HG02588 (cell line): Measurements from ENCODE around the gene CYLD.

ENCODE experiments used
- ATAC-seq: cut with Tn5 transposase; IDR thresholded peaks from one replicate; pipeline ENCODE4 v1.9.1; 2021; ENCODE audit warnings: mild to moderate bottlenecking, moderate library complexity; ENCODE audit not compliant: unreplicated experiment

CYLD gene

GRCh38 chr16:50841081-50841886 lies 99.4 kb downstream of the CYLD start:
- no peak for ATAC-seq

GRCh38 chr16:50842013-50842505 lies 100.2 kb downstream of the CYLD start:
- ATAC-seq: no peak

- ATAC-seq: no peak
Observed at GRCh38 chr16:50842589-50842988, 100.7 kb downstream of the CYLD start.

- no peak for ATAC-seq
Observed at GRCh38 chr16:50844840-50845239, 103.0 kb downstream of the CYLD start.

- no peak for ATAC-seq
Observed at GRCh38 chr16:50845296-50845695, 103.4 kb downstream of the CYLD start.

GRCh38 chr16:50846511-50846910 lies 104.6 kb downstream of the CYLD start:
- ATAC-seq: no peak

GRCh38 chr16:50847166-50847565 lies 105.3 kb downstream of the CYLD start:
- ATAC-seq: no peak

GRCh38 chr16:50848755-50849514 lies 107.0 kb downstream of the CYLD start:
- no peak for ATAC-seq
